GM21367 (cell line): ENCODE results near the gene SBF2.
"Not testable (repeated sequence)": the region's sequence is repeated elsewhere in the genome, so short reads cannot be mapped to it uniquely, and the experiment has no call there.

Source experiments
- ATAC-seq: cut with Tn5 transposase; IDR thresholded peaks from one replicate; pipeline ENCODE4 v1.9.1; 2021; ENCODE audit not compliant: unreplicated experiment

SBF2 gene

DNA sequence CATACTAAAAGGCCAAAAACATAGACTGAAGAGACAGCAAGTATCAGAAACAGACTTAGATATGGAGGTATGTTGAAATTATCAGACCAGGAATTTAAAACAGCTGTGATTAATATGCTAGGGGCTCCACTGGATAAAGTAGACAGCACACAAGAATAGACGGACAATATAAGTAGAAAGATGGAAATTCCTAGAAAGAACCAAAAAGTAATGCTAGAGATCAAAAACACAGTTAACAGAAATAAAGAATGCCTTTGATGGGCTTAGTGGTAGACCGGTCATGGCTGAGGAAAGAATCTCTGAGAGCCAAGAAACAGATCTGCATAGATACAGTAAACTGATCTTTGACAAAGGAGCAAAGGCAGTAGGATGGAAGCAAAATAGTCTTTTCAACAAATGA, 380.0 kb downstream of the SBF2 start:
- no peak for ATAC-seq

DNA sequence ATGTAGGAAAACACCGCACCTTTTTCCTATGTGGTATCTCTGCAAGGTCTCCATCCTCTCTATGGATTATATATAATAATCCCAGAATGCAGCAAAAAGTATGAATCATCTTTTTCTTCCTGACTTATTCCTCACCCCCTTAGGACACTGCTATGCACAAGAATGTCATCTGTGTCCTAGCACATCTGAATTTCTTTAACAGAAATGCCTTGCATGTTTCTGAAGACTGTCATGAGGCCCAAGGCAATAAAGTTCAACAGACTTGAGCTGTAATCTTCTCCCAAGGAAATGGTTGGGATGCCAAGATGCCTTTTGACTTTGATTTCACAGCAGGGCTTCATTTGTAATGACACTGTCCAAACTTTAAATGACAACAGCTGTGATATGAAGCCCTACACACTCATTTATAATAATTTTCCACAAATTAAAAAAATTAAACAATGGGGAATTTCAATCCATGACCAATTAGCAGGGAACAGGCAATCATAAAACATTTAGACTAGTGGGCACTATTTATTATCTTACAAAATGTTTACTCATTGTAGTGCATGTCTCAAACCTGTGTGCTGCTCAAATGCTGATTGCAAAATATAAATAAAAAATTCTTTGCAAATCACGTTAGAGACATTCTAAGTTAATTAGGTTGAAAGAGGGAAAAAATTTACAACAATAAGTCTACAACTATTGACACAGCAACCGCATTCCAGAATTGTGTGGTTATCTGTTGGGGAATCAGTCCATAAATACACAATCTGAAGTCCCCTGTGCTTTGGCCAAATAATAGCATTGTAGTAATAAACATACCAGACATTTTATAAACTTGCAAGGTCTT, 387.8 kb downstream of the SBF2 start:
- no peak for ATAC-seq

GRCh38 chr11:9905501-9905951, 388.5 kb downstream of the SBF2 start:
- ATAC-seq, result no peak

DNA sequence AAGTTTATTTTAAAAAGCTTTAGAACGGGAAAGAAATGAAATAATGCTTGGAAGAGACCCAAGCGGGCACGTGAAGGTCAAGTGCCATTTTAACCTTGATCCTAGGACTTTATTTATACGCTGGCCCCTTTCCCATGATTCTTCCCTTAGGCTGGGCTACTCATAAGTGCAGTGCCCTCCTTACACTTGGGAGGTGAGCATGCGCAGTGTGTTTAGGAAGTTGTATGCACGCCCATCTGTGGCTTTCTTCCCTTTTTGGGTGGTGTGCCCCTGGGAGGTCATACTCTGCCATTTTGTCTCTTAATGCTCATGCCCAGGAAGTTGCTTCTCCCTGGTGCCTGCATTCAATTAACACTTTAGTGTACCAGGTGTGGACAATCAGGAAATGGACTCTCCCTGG, 390.4 kb downstream of the SBF2 start:
- ATAC-seq, result no peak

- ATAC-seq, result no peak
Measured at GRCh38 chr11:9901943-9902342, 392.1 kb downstream of the SBF2 start.

GRCh38 chr11:9900253-9900652, 393.8 kb downstream of the SBF2 start:
- not testable (repeated sequence) for ATAC-seq

- no peak for ATAC-seq
Measured at GRCh38 chr11:9899676-9900075, 394.3 kb downstream of the SBF2 start.

DNA sequence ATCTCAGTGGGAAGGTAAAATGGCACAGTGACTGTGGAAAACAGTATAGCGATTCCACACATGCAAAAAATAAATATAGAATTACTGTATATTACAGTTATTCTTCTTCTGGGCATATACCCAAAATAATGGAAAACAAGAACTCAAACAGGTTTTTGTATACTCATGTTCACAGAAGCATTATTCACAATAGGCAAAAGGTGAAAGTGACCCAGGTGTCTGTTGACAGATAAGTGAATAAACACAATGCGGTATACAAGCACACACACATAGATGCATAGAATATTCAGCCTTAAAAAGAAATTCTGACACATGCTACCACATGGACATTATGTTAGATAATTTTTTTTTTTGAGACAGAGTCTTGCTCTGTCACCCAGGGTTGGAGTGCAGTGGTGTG, 397.1 kb downstream of the SBF2 start:
- ATAC-seq, result no peak

DNA sequence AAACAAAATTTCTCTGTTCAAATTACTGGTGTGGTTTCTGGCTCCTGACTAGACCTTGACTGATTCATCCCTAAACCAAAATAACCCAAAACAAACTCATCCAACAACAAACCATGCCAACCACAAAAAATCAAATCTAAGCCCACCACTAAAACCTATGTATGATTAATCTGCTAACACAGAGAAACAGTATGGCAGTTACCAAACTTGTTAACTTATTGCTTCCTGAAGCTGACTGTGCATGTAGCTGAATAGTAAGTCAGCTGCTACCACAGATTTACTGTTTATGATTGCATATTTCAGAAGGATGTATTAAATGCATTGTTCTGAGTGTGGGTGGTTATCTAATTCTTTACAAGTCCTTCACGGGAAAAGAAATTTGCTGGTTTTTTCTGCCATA, 399.0 kb downstream of the SBF2 start:
- ATAC-seq, result no peak

DNA sequence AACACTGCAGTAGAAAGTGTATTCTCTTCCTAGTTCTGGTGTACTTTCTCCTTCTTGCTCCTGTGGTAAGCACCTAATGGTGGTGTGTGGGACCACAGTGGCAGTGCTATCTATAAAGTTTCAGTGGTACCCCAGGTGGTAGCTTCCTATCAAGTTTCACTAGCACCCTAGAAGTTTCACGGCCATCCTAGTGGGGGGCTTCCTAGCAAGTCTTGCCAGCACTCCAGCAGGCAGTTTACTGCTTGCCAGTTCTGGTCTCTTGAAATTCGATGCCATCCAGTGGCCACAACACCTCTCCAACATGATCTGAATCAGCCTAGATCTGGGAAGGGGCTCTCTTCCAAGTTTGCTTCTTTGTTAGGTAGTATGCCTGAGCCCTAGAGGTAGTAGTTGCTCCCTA, 400.5 kb downstream of the SBF2 start:
- ATAC-seq, result no peak

GRCh38 chr11:9888938-9889337, 405.1 kb downstream of the SBF2 start:
- no peak for ATAC-seq

GRCh38 chr11:9887472-9887871, 406.5 kb downstream of the SBF2 start:
- no peak for ATAC-seq

GRCh38 chr11:9886595-9886994, 407.4 kb downstream of the SBF2 start:
- ATAC-seq, result no peak

GRCh38 chr11:9884601-9885000, 409.4 kb downstream of the SBF2 start:
- ATAC-seq, result no peak

DNA sequence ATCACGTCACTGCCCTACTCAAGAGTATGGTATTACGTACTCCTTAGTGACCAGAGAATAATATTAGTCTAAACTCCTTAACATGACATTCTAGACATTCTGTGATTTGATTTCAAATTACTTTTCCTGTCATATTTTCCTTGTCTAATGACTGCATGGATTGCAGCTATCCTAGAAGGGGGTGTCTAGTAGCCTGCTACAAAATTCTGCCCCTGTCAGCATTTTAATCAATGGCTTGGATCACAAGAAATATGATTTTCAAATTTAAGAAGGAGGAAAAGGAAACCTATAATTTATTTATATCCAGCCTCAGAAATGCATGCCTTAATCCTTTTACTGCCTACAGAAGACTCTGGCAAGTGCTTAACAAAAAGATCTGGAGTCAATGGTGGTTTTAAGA, 413.4 kb downstream of the SBF2 start:
- ATAC-seq, result no peak

- ATAC-seq, result no peak
Measured at GRCh38 chr11:9878936-9879335, 415.1 kb downstream of the SBF2 start.

DNA sequence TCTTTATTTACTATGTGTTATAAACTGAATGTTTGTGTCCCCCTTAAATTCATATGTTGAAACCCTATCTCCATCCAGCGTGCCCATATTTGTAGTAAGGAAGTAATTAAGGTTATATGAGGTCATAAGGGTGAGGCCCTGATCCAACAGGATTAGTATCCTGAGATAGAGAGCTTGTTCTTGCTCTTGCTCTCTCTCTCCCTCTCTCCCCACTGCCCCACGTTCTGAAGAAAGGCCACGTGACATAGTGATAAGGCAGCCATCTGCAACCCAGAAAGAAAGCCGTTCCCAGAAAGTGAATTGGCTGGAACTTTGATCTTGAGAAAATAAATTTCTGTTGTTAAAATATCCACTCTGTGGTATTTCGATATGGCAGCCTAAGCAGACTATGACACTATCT, 417.7 kb downstream of the SBF2 start:
- no peak for ATAC-seq

GRCh38 chr11:9875862-9876261, 418.2 kb downstream of the SBF2 start:
- ATAC-seq, result no peak

DNA sequence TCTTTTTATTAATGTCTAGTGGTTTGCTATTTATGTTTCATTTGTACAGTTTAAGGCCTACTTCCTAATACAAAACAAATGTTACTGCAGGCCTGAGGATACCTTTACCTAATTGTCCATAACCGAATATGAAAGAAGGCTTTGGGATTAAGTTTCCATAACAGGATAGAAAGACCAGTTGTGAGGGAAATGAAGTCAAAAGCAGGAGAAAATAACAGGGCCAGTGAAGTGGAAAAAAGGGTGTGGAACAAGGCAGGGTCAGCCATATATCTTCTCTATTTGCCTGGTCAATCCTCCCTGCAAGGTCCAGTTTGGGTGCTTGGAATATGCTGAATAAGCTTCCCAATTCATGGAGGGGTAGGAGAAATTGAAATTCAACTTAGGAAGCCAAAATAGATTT, 418.6 kb downstream of the SBF2 start:
- ATAC-seq, result no peak

DNA sequence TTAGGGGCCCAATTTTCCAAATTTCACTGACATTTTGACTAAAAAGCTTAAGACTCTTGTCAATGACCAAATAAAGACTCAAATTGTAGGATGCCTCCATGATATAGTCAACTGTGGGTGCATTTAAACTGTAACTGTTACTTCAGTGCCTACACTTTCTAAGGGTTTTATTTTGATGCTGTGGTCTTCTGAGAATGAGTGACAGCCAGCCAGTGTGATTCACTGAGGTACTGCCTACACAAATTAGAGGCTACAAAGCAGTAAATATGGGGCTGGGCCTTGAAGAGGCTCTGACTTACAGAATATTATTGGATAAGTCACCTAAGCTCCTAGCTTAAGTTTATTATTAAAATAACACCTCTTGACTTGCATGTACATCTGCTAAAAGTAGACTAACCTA, 419.6 kb downstream of the SBF2 start:
- ATAC-seq, result no peak

DNA sequence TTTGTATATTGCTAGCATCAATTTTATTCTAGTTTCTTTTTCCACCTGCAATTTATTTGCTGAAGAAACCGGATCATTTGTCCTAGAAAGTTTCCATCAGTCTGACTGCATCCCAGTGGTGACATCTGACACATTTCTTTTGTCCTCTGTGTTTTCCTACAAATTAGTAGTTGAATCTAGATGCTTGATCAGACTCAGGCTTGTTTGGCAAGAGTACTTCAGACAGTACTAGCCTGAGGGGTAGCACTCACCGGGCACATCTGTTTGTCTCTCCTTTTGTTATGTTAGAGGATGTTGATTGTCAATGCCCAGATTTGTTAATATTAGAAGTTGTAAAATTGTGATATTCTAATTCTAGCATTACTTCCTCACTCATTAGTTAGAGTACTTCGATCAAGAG, 425.4 kb downstream of the SBF2 start:
- no peak for ATAC-seq

GRCh38 chr11:9862981-9863380, 431.0 kb downstream of the SBF2 start:
- ATAC-seq, result no peak
